Activated CD8-positive, alpha-beta memory T cell treated with anti-CD3 and anti-CD28 coated beads for 1 hour (primary cell): ENCODE measurements around the gene PPP1R14B.

Experiments used
- DNase-seq, 2 donors: peaks; one replicate each; pipeline ENCODE4 v3.0.0-alpha.2; 2020; ENCODE audit warnings: low read depth in 1 of 2; ENCODE audit errors: extremely low read depth in 1 of 2

The PPP1R14B gene

GRCh38 chr11:64232182-64232966, 14.4 kb downstream of the PPP1R14B start:
- DNase-seq: no peak

DNA sequence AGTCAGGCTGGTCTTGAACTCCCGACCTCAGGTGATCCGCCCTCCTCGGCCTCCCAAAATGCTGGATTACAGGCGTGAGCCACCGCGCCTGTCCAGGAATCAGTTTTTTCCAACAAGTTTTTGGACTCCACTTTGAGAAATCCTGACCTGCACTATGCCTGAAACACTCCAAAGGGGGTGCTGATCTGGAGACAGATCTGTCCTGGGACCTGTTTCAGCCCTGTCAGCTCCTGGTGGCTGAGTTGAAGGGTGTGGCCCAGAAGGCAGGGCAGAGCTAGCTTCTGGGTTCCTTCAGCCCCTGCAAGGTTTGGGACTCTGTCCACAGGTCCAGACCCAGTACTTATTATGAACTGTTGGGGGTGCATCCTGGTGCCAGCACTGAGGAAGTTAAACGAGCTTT, 15.2 kb downstream of the PPP1R14B start:
- no peak for DNase-seq

DNA sequence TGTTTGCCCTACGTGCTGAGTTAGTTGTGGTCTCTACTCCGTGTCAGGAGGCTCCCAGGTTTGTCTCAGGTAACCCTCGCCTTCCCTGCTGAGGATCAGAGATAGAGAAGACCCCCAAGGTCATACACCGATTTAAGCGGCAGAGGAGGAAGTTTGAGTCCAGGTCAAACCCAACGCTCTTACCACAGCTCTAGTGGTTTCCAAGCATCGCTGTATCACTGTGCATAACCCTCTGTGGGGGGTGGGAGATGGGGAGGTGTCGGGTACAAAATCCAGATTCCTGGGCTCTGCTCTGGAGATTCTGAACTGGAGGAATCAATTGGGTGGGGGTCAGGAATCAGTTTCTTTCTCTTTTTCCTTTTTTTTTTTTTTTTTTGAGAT, 15.8 kb downstream of the PPP1R14B start:
- DNase-seq: no peak

- DNase-seq: peak; percentile 72 to 77
Measured at GRCh38 chr11:64230171-64230984, 16.4 kb downstream of the PPP1R14B start, which contains the start of gene DNAJC4. TSS of gene DNAJC4 (plus strand) at chr11:64230548. CDS start at chr11:64230855, 307 bp downstream.

GRCh38 chr11:64229744-64230170, 17.0 kb downstream of the PPP1R14B start:
- DNase-seq: no peak

- no peak for DNase-seq
Measured at GRCh38 chr11:64229090-64229743, 17.5 kb downstream of the PPP1R14B start.

- DNase-seq: no peak
Measured at GRCh38 chr11:64227405-64227956, 19.3 kb downstream of the PPP1R14B start.

- DNase-seq: no peak
Measured at GRCh38 chr11:64226507-64227051, 20.2 kb downstream of the PPP1R14B start.

DNA sequence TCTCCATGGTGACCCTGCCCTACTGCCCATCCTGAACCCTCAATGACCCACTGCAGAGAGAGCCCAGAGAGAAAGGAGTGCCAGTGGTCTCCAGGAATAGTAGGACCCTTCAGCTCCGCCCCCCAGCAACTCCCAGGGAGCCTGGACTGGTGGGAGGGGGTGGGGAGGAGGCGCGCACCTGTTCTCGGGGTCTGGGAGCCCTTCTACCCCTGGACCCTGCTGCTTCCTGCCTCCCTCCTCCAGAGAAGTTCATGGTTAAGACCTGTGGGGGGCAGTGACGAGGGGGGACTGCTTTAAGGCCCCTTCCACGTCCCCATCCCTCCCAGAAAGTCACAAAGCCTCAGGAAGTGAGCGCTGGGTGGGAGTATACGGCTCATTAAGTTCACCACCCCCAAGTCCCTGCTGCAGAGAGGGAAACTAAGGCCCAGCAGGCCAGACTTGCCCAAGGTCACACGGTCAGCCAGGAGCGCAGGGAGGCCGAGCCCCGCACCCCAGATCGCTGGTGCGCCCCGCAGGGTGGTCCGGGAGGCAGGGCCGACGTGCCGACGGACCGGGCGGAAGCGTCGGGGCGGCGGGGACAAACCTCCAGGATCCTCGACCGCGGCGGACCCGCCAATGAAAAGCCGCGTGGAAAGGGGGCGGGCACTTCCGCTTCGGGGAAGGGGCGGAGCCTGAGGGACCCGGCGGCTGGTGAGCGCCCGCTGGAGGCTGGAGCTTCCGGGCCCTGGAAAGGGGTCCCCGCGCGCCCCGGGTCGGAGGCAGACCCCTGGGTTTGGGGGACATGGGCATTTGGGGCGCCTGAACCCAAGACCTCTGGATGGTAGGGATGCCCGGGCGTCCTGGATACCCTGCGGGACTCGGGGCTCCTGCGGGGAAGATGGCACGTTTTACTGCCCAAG, 20.9 kb downstream of the PPP1R14B start, which contains the start of the genes NUDT22 and TRPT1:
Gene NUDT22 (plus strand): TSS at position 667 of the 899 bp plus-strand sequence. CDS start 379 bp downstream, outside the sequence.
Gene TRPT1 (minus strand): TSS at position 579 of the 899 bp plus-strand sequence. CDS start 326 bp downstream, at position 253.
- DNase-seq: peak; percentile 71 to 89

- no peak for DNase-seq
Measured at GRCh38 chr11:64224891-64225607, 21.7 kb downstream of the PPP1R14B start.

DNA sequence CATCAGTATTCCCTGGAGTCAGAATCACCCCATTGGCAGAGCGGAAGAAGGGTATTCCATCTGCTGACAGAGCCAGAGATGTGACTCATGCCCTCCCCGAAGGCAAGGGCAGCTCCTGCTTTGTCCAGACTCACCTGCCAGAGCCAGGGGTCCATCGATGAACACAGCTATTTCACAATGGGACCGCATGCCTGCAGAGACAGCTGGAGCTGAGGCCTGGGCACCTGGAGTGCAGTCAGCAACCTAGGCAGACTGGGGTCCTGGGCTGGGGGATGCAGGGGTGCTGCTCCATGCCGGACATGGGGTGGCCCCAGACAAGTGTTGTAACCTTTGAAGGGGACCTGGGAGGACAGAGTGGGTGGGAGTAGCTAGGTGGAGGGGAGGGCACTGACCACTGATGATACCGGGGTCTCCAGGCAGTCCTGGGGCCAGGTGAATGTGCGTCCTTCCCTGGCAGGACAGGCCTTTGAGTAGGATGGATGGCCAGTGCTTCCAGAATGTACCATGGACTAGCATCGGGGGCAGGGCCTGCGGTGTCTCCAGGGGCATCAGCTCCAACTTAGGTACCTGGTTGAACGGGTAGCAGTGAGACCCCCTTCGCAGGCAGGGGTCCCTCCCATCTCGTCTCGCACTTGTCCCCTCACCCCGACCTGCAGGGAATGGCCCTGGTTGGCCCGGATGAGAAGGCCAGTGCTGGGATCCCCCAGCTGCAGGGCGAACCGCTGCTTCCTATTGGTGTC, 22.4 kb downstream of the PPP1R14B start:
- no peak for DNase-seq

DNA sequence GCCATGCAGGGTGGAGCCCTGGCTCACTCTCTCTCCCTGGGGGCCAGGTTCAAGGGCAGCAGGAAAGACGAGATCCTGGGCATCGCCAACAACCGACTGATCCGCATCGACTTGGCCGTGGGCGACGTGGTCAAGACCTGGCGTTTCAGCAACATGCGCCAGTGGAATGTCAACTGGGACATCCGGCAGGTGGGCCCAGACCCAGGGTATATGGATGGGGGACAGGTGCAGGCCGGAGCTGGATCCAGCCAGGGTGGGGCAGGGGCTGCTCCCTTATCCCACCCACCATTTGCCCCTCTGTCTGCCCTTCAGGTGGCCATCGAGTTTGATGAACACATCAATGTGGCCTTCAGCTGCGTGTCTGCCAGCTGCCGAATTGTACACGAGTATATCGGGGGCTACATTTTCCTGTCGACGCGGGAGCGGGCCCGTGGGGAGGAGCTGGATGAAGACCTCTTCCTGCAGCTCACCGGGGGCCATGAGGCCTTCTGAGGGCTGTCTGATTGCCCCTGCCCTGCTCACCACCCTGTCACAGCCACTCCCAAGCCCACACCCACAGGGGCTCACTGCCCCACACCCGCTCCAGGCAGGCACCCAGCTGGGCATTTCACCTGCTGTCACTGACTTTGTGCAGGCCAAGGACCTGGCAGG, 23.6 kb downstream of the PPP1R14B start:
- no peak for DNase-seq

DNA sequence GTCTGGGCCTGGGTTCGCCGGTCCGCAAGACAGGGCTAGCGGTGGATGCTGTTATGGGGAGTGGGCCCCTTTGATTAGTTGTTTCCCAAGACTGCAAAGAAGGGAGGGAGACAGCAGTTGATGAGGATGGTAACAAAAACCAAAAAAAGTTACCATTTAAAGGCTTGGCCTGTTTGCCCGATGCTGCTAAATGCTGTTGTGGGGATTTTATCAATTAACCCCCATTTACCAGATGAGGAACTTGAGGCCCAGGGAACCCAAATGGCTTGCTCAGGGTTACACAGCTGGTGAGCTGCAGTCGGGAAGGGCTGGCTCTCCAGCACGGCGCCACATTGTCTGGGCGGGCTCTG, 24.1 kb downstream of the PPP1R14B start:
- no peak for DNase-seq

- no peak for DNase-seq
Measured at GRCh38 chr11:64220798-64221197, 25.9 kb downstream of the PPP1R14B start.

- no peak for DNase-seq
Measured at GRCh38 chr11:64220271-64220670, 26.5 kb downstream of the PPP1R14B start.

GRCh38 chr11:64219755-64220154, 27.0 kb downstream of the PPP1R14B start:
- no peak for DNase-seq

GRCh38 chr11:64219354-64219684, 27.4 kb downstream of the PPP1R14B start:
- no peak for DNase-seq
